Astrocyte (in vitro differentiated cells and primary cell): Measurements from ENCODE around the gene PKP1.

Experiments
- CTCF ChIP-seq: IDR thresholded peaks from 2 replicates; pipeline ENCODE4 v1.5.1; 2011; ENCODE audit warnings: low read depth, mild to moderate bottlenecking, inconsistent platforms, low read length, moderate library complexity; ENCODE audit not compliant: insufficient read depth
- EZH2 ChIP-seq: IDR thresholded peaks from 2 replicates; pipeline ENCODE4 v1.6.1; 2012; ENCODE audit warnings: mild to moderate bottlenecking, low read length, inconsistent platforms; ENCODE audit not compliant: insufficient read depth

DNA sequence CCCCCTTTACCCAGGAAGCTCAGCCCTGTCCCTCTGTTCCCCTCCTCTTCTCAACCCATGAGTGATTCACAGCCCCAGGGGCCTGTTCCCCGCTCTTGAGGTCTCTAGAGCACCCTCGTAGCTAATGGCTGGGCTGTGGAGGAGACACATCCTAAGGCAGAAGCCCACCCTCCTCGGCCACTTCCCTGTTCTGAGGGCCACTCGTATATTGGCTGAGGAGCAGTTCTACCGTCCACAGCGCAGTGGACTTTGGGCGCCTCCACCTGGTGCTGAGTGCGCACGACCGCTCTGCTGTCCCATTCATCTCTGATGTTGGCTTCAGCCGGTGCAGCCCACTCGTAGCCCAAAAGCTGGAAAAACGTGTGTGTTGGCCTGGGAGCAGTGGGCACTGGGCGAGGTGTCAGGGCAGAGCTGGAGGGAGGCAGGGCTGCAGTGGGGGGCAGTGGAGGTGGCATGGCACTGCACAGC, 24.5 kb upstream of the PKP1 start:
- TF ChIP-seq CTCF (no peak), EZH2 (no peak)
